Activated T-helper 1 cell treated with anti-CD3 and anti-CD28 coated beads, Interleukin-12 subunit alpha, Interleukin-12 subunit beta, Interleukin-2, Interleukin-4 antibody, amounts not matched to agents 30 ng/mL and 10 ng/mL and 1 ng/mL, durations not matched to agents 14 hours and 24 hours and 36 hours (primary cell): ENCODE measurements around the gene SYTL1. TPM values are rescaled to one million over a fixed set of nuclear protein-coding genes. Genes with fewer than 3 reads are reported as not detected.

Experiments used
- DNase-seq: peaks from one replicate; pipeline ENCODE4 v3.0.0; 2021; ENCODE audit warnings: low spot score
- H3K27ac Mint-ChIP-seq: one replicate; pipeline ENCODE4 v1.8.0; 2021; ENCODE audit warnings: mild to moderate bottlenecking, mixed read lengths
- H3K27me3 Mint-ChIP-seq: one replicate; pipeline ENCODE4 v1.8.0; 2022; ENCODE audit warnings: mild to moderate bottlenecking, moderate library complexity, mixed read lengths; ENCODE audit not compliant: insufficient read depth
- H3K36me3 Mint-ChIP-seq: one replicate; pipeline ENCODE4 v1.8.0; 2021; ENCODE audit warnings: low read depth, mixed read lengths
- H3K4me1 Mint-ChIP-seq: one replicate; pipeline ENCODE4 v1.8.0; 2021; ENCODE audit warnings: low read depth, mixed read lengths
- H3K4me3 Mint-ChIP-seq: one replicate; pipeline ENCODE4 v1.8.0; 2021; ENCODE audit warnings: mild to moderate bottlenecking, moderate library complexity, mixed read lengths
- H3K9me3 Mint-ChIP-seq: one replicate; pipeline ENCODE4 v1.8.0; 2021; ENCODE audit warnings: mixed read lengths
- intact Hi-C: fragments of 100-400 bp; cut with micrococcal nuclease; formaldehyde crosslinking; loops from one replicate; pipeline ENCODE4 v1.15.1; 2024
- total RNA-seq: library from RNA; stranded (reverse); gene quantifications from 2 replicates; pipeline ENCODE4 v1.2.3, GENCODE V29; 2022

Gene SYTL1
- total RNA-seq, 1 donor from 2014 or later, result 26.3 TPM

DNA sequence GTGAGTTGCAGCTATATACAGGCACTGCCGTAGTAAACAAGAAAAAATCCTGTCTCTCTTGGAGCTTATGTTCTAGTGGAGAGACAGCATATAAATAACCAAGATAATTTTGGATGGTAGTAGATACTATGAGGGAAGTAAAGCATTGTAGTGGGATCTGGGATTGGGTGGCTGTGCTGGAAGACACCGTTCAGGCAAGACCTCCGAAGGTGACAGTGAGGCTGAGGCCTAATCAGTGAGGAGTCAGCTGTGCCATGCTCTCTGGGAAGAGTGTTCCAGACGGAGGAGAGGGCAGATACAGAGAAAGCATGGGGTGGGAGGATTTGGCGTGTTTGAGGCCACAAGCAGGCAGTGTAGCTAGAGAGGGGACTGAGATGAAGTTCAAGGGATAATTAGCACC is 13.9 kb upstream of the SYTL1 start:
- Mint-ChIP-seq H3K27ac (no peak overlapping the region), H3K4me3 (no peak overlapping the region), H3K27me3 (no peaks in the 10 kb centered on the region), H3K9me3 (no peaks in the 10 kb centered on the region), H3K36me3 (peaks cover 25% of the 10 kb centered on the region), H3K4me1 (peaks cover 44% of the 10 kb centered on the region)
- DNase-seq, result no peak
- intact Hi-C loops, result no loop called here

DNA sequence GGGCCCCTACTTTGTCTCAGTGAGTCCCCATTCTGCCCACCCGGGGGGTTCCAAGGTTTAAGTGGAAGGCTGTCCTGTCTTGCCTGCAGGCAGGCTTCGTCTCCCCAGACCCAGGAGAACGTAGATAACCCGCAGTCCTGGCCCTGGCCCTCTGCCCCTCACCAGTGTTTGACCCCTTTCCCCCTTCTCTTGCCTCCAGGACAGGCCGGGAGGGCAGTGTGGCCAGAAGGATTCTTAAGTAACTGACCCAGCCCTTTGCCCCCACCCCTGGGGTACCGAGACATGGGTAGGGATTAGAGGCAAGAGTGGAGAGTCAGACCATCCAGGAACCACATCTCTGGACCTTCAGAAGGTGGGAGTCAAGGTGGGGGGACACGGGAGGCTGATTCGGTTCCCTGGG is 11.0 kb upstream of the SYTL1 start:
- no peaks in the 10 kb centered on the region for H3K9me3 Mint-ChIP-seq
- DNase-seq, result no peak
- H3K4me1 Mint-ChIP-seq, result peaks cover 22% of the 10 kb centered on the region
- intact Hi-C loops, result no loop called here
- H3K27me3 Mint-ChIP-seq, result no peaks in the 10 kb centered on the region
- peaks cover 24% of the 10 kb centered on the region for H3K36me3 Mint-ChIP-seq
- H3K27ac Mint-ChIP-seq, result no peak overlapping the region
- no peak overlapping the region for H3K4me3 Mint-ChIP-seq

DNA sequence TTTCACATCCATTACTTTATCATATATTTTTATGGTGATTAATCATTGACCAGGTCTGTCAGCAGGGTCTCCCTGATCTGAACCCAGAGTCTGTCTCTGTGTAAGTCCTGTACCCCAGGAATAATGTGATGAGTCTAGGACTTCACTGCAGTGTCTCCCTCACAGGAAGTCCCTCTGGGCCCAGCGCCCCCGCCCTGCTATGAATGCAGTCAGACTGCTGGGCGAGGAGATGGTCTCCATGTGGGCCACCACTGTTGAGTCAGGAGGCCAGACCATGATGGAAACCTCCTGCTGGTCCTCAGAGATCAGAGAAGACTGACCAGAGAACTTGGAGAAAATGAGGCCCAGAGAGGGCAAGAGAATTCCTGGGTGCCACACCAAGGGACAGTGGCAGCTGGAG is 10.4 kb upstream of the SYTL1 start:
- Mint-ChIP-seq H3K27ac (no peak overlapping the region), H3K27me3 (no peaks in the 10 kb centered on the region)

DNA sequence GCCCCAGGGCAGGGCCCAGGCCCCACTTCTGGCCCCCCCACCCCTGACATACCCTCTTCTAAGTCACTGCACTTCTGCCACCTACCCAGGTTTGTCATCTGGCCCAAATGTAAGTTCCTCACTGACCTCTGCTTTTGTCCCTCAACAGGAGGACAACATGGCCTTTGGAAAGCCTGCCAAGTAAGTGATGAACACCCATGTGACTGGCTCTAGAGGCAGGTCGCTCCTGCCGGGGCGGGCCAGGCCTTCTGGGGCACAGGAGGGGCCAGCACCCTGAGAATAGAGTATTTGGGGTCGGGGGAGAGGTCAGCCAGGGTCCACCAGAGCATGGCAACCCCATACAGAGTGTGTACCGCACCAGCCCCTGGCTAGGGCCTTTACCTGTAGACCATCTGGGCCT is 9.9 kb upstream of the SYTL1 start:
- no peak overlapping the region for H3K27ac Mint-ChIP-seq
- DNase-seq, result no peak
- peaks cover 30% of the 10 kb centered on the region for H3K36me3 Mint-ChIP-seq
- peaks cover 22% of the 10 kb centered on the region for H3K4me1 Mint-ChIP-seq
- intact Hi-C loops, result loop anchor here (1.0 kb wide), 1 partner anchor 56 kb away; no protein-coding TSS in a partner anchor
- H3K27me3 Mint-ChIP-seq, result no peaks in the 10 kb centered on the region
- no peak overlapping the region for H3K4me3 Mint-ChIP-seq
- no peaks in the 10 kb centered on the region for H3K9me3 Mint-ChIP-seq

More for the DNA sequence above, 10.4 kb upstream of the SYTL1 start:
- peaks cover 26% of the 10 kb centered on the region for H3K36me3 Mint-ChIP-seq
- H3K4me1 Mint-ChIP-seq, result peaks cover 22% of the 10 kb centered on the region
- intact Hi-C loops, result no loop called here
- DNase-seq, result no peak
- H3K9me3 Mint-ChIP-seq, result no peaks in the 10 kb centered on the region
- H3K4me3 Mint-ChIP-seq, result no peak overlapping the region

DNA sequence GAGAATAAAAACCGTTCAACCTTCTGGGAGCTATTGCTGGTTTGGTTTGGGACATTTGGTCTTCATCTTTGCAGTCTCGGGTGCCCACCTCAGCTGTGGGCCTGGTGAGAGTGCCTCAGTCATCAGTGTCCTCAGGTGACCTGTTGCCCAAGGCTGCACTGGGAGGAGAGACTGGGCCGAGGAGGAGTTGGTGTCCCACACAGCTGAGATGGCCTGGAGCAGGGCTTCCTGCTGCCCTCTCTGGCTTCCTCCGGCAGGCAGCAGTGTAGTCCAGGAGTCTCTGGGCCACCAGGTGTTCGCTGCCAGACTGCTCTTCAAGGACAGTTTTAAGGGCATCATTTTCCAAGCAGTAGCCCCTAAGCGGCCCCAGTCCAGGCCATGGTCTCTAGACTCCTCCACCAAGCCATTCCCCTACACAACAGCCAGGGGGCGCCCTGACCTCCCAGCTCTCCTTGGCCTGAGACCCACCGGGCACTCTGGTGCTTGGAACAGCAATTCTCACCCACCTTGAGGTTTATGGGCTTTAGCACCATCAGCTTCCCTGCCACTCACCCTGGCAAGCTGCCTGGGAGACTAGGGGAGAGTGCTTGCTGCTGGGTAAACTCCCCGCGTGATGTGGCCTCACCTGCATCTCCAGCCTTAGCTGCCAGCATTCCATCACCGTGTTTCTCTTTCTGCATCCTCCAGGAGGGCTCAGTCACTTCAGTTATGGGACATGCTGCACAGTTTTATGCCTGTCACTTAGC is 9.1 kb upstream of the SYTL1 start:
- DNase-seq, result peak; percentile 31
- intact Hi-C loops, result loop anchor here (1.0 kb wide), 1 partner anchor 56 kb away; no protein-coding TSS in a partner anchor
- no peak overlapping the region for H3K4me3 Mint-ChIP-seq
- H3K27ac Mint-ChIP-seq, result peak overlapping the region; percentile 34
- H3K4me1 Mint-ChIP-seq, result peaks cover 21% of the 10 kb centered on the region
- no peaks in the 10 kb centered on the region for H3K9me3 Mint-ChIP-seq
- H3K27me3 Mint-ChIP-seq, result no peaks in the 10 kb centered on the region
- peaks cover 32% of the 10 kb centered on the region for H3K36me3 Mint-ChIP-seq

GRCh38 chr1:27333717-27334279 is 8.0 kb upstream of the SYTL1 start:
- no peaks in the 10 kb centered on the region for H3K27me3 Mint-ChIP-seq
- no peak overlapping the region for H3K4me3 Mint-ChIP-seq
- intact Hi-C loops, result no loop called here
- H3K4me1 Mint-ChIP-seq, result peaks cover 17% of the 10 kb centered on the region
- peaks cover 32% of the 10 kb centered on the region for H3K36me3 Mint-ChIP-seq
- DNase-seq, result no peak
- no peaks in the 10 kb centered on the region for H3K9me3 Mint-ChIP-seq
- peak overlapping the region; percentile 20 for H3K27ac Mint-ChIP-seq

DNA sequence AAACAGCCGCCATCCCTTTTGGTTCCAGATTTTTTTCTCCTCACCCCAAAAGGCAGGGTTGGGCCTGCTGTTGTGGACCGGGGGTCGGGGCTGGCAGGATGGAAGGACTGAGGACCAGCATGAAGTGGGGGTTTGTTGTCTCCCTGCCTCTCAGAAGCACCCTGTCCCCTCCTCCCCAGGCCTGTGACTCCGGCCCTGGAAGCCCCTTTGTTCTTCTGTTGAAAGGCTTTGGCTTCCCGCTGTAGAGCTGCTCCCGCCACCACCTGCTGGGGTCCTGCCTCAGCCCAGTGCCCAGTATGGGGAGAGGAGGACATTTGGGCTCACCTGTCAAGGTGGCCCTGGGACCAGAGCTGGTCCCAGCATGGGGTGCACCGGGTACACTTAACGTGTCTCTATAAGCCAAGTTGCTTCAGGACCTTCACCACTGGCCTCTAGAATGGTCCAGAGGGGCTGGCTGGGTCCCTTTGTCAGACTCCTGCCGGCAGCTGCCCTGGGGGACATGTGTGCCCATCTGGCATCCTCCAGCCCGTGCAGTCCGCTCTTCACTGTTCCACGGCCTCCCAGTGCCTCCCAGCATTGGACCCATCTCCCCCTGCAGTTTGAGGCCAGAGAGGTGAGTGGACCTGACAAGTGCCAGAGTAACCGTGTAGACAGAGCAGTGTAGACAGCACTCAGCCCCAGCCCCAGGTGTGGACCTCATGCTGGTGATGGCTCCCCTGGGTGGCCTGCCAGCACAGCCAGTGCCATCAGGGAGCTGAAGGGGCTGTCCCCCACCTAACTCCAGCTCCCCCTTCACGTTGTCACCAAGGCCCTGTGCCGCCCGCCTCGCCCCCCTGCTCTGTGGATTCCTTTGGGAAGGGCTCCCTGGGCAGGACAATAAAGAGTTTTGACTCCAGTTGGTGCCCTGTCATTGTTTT is 6.1 kb upstream of the SYTL1 start:
- Mint-ChIP-seq H3K4me1 (peaks cover 37% of the 10 kb centered on the region), H3K36me3 (peaks cover 39% of the 10 kb centered on the region), H3K27me3 (no peaks in the 10 kb centered on the region), H3K27ac (no peak overlapping the region), H3K9me3 (no peaks in the 10 kb centered on the region), H3K4me3 (no peak overlapping the region)
- intact Hi-C loops, result no loop called here
- no peak for DNase-seq

- Mint-ChIP-seq H3K36me3 (peaks cover 35% of the 10 kb centered on the region), H3K27me3 (no peaks in the 10 kb centered on the region), H3K9me3 (no peaks in the 10 kb centered on the region), H3K4me3 (no peak overlapping the region), H3K4me1 (peaks cover 47% of the 10 kb centered on the region), H3K27ac (no peak overlapping the region)
- DNase-seq, result no peak
- intact Hi-C loops, result no loop called here
Measured at GRCh38 chr1:27336756-27337155, 5.1 kb upstream of the SYTL1 start.

- Mint-ChIP-seq H3K36me3 (peaks cover 28% of the 10 kb centered on the region), H3K9me3 (no peaks in the 10 kb centered on the region), H3K27ac (peak overlapping the region; percentile 67), H3K4me3 (no peak overlapping the region), H3K4me1 (peaks cover 51% of the 10 kb centered on the region), H3K27me3 (no peaks in the 10 kb centered on the region)
- intact Hi-C loops, result no loop called here
- no peak for DNase-seq
Measured at GRCh38 chr1:27338751-27339150, 3.1 kb upstream of the SYTL1 start.

GRCh38 chr1:27339213-27339612 is 2.6 kb upstream of the SYTL1 start:
- H3K9me3 Mint-ChIP-seq, result no peaks in the 10 kb centered on the region
- DNase-seq, result no peak
- H3K36me3 Mint-ChIP-seq, result peaks cover 25% of the 10 kb centered on the region
- H3K27ac Mint-ChIP-seq, result peak overlapping the region; percentile 67
- intact Hi-C loops, result no loop called here
- H3K27me3 Mint-ChIP-seq, result no peaks in the 10 kb centered on the region
- peaks cover 55% of the 10 kb centered on the region for H3K4me1 Mint-ChIP-seq
- no peak overlapping the region for H3K4me3 Mint-ChIP-seq

- peak overlapping the region; percentile 93 for H3K4me3 Mint-ChIP-seq
- peaks cover 24% of the 10 kb centered on the region for H3K36me3 Mint-ChIP-seq
- H3K4me1 Mint-ChIP-seq, result peaks cover 59% of the 10 kb centered on the region
- no peaks in the 10 kb centered on the region for H3K9me3 Mint-ChIP-seq
- H3K27me3 Mint-ChIP-seq, result no peaks in the 10 kb centered on the region
- peak overlapping the region; percentile 99 for H3K27ac Mint-ChIP-seq
- intact Hi-C loops, result loop anchor here (1.0 to 5.0 kb wide), 2 partner anchors 15 to 1210 kb away; partner anchors contain the start of gene TRNAU1AP
- no peak for DNase-seq
Measured at GRCh38 chr1:27342391-27342777, 562 bp downstream of the SYTL1 start.

DNA sequence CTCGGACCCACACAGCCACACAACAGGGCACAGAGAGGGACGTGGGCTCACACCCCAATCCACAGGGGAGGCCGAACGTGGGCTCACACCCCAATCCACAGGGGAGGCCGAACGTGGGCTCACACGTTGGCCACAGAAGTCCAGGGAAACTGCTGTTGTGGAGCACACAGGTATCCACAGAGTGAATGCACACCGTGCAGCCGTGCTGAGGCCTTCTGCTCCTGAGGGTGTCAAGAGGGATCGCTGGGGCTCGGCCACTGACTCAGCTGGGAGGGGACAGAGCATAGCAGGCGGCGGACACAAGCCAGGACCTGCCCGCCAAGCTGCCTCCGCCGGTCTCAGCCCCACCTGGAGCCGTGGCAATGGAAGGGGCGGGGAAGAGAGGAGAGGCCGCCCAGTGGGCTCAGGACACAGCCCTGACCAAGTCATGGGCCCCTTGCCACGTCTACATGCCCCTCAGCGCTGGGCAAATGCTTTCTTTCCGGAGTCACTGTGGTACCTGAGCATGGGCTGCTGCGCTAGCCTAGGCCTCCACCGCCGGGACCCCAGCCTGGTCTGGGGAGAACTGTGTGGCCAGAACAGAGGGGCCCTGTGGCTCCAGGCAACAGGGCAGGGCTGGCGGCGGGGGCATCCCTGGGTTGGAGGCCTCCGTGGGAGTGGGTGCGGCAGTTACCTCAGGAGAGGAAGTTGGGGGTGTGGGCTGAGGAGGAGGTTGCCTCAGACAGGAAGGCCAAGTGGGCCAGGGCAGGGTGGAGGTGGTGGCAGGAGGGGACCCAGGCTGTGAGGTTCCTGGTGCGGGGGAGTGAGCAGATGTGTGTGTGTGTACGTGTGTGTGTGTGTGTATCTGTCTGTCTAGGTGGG is 1.2 kb downstream of the SYTL1 start:
- Mint-ChIP-seq H3K4me1 (peaks cover 59% of the 10 kb centered on the region), H3K27ac (peak overlapping the region; percentile 99), H3K27me3 (no peaks in the 10 kb centered on the region), H3K4me3 (peak overlapping the region; percentile 93), H3K36me3 (peaks cover 26% of the 10 kb centered on the region), H3K9me3 (no peaks in the 10 kb centered on the region)
- intact Hi-C loops, result loop anchor here (1.0 to 5.0 kb wide), 2 partner anchors 14 to 1209 kb away; partner anchors contain the start of gene TRNAU1AP
- peak; percentile 72 for DNase-seq
